HepG2 (cell line): ENCODE data around the gene PDRG1. TPM values are rescaled to one million over a fixed set of nuclear protein-coding genes. Genes with fewer than 3 reads are reported as not detected.
A peak's percentile ranks its signal among the peaks of the same experiment; 100 is the strongest.

Experiments used
- ARHGAP35 ChIP-seq: sonication (generic); formaldehyde crosslinking; IDR thresholded peaks from 2 replicates; pipeline ENCODE4 v1.9.0; 2022; ENCODE audit warnings: mild to moderate bottlenecking, inconsistent platforms, moderate library complexity, missing genetic modification reagents, borderline replicate concordance
- BCLAF1 ChIP-seq: fragments of 450-650 bp; IDR thresholded peaks from 2 replicates; pipeline ENCODE4 v1.6.1; 2017; ENCODE audit warnings: mild to moderate bottlenecking
- BRD4 ChIP-seq: sonication (generic); formaldehyde crosslinking; IDR thresholded peaks from 2 replicates; pipeline ENCODE4 v1.4.0; 2020; ENCODE audit warnings: missing genetic modification reagents
- HMGXB3 ChIP-seq: sonication (generic); formaldehyde crosslinking; IDR thresholded peaks from 2 replicates; pipeline ENCODE4 v1.4.0; 2020; ENCODE audit warnings: missing genetic modification reagents, borderline replicate concordance
- HNRNPUL1 ChIP-seq: fragments of 200-400 bp; formaldehyde crosslinking; IDR thresholded peaks from 2 replicates; pipeline ENCODE4 v1.6.1; 2017; ENCODE audit warnings: low read depth, mild to moderate bottlenecking, low read length, moderate library complexity
- KMT2B ChIP-seq: IDR thresholded peaks from 2 replicates; pipeline ENCODE4 v1.6.1; 2016; ENCODE audit warnings: missing genetic modification reagents, missing compliant biosample characterization
- NFE2L1 ChIP-seq: sonication (generic); formaldehyde crosslinking; IDR thresholded peaks from 2 replicates; pipeline ENCODE4 v1.4.0; 2020; ENCODE audit warnings: missing genetic modification reagents, mild to moderate bottlenecking, borderline replicate concordance
- NKX3-1 ChIP-seq: sonication (generic); formaldehyde crosslinking; IDR thresholded peaks from 2 replicates; pipeline ENCODE4 v1.5.0; 2020; ENCODE audit warnings: missing genetic modification reagents
- SNRNP70 ChIP-seq: fragments of 200-400 bp; formaldehyde crosslinking; IDR thresholded peaks from 2 replicates; pipeline ENCODE4 v1.6.1; 2017; ENCODE audit warnings: mild to moderate bottlenecking, low read depth, low read length, moderate library complexity
- UBTF ChIP-seq: sonication (generic); formaldehyde crosslinking; IDR thresholded peaks from 2 replicates; pipeline ENCODE4 v1.4.0; 2020; ENCODE audit warnings: mild to moderate bottlenecking, missing genetic modification reagents
- ZMYM4 ChIP-seq: sonication (generic); formaldehyde crosslinking; IDR thresholded peaks from 2 replicates; pipeline ENCODE4 v1.8.1; 2023; ENCODE audit warnings: mild to moderate bottlenecking, missing genetic modification reagents
- ZNF296 ChIP-seq: sonication (generic); formaldehyde crosslinking; conservative IDR thresholded peaks from 2 replicates; pipeline ENCODE4 v1.5.0; 2020; ENCODE audit warnings: mild to moderate bottlenecking, missing genetic modification reagents
- ZNF512B ChIP-seq: sonication (generic); formaldehyde crosslinking; IDR thresholded peaks from 2 replicates; pipeline ENCODE4 v1.5.1; 2020; ENCODE audit warnings: missing genetic modification reagents, mild to moderate bottlenecking, borderline replicate concordance
- ZNF709 ChIP-seq: sonication (generic); formaldehyde crosslinking; IDR thresholded peaks from 2 replicates; pipeline ENCODE4 v1.5.0; 2020; ENCODE audit warnings: mild to moderate bottlenecking, missing genetic modification reagents
- ZNF713 ChIP-seq: sonication (generic); formaldehyde crosslinking; IDR thresholded peaks from 2 replicates; pipeline ENCODE4 v1.4.0; 2020; ENCODE audit warnings: mild to moderate bottlenecking, missing genetic modification reagents
- ZNF75D ChIP-seq: sonication (generic); formaldehyde crosslinking; IDR thresholded peaks from 2 replicates; pipeline ENCODE4 v1.8.1; 2023; ENCODE audit warnings: missing genetic modification reagents, mild to moderate bottlenecking, borderline replicate concordance
- polyA plus RNA-seq, 8 experiments: library from polyadenylated mRNA; depleted of rRNA in 3 of 8; stranded (reverse) in 7 of 8; unstranded in 1 of 8; fragments of >200 nt; fragmentation: Illumina TruSeq in 4 of 8; extraction: Trizol in 4 of 8; gene quantifications; 2 replicates each; pipeline versions ENCODE4 v1.2.1 to v1.2.3, GENCODE V29; 2011 to 2016; ENCODE audit warnings: low read depth in 4 of 8, missing spikeins in 1 of 8, mixed read lengths in 1 of 8; ENCODE audit not compliant: insufficient read depth in 1 of 8
- total RNA-seq, 5 experiments: library from RNA; depleted of rRNA; stranded (reverse); fragments of >200 nt; fragmentation: Illumina TruSeq; extraction: Trizol; gene quantifications; 2 replicates each; pipeline ENCODE4 v1.2.3, GENCODE V29; 2016; ENCODE audit warnings: low read depth in 1 of 5

The PDRG1 gene
- total and polyA plus RNA-seq, 2 of the 13 experiments (the other 11 are each of a cell fraction or from before 2014, with no cell fraction given): 16.6 to 18.0 TPM

GRCh38 chr20:31968291-31969126 lies 16.7 kb upstream of the PDRG1 start (continued):
- TF ChIP-seq UBTF (peak; percentile 98), BRD4 (CRISPR knock-in tag) (peak; percentile 100), ZMYM4 (CRISPR knock-in tag) (peak; percentile 100), ZNF75D (CRISPR knock-in tag) (peak; percentile 100), ZNF296 (peak; percentile 100), ARHGAP35 (CRISPR knock-in tag) (peak; percentile 100), HNRNPUL1 (no peak), ZNF709 (CRISPR knock-in tag) (peak; percentile 100), NKX3-1 (peak; percentile 100), NFE2L1 (CRISPR knock-in tag) (peak; percentile 100), BCLAF1 (no peak), ZNF512B (CRISPR knock-in tag) (peak; percentile 100), SNRNP70 (no peak), HMGXB3 (CRISPR knock-in tag) (peak; percentile 99), ZNF713 (CRISPR knock-in tag) (peak; percentile 100), KMT2B (CRISPR knock-in tag) (peak; percentile 100)
